ENCODE results near the gene ZC3H18.
"Not testable (repeated sequence)": the region's sequence is repeated elsewhere in the genome, so short reads cannot be mapped to it uniquely, and the experiment has no call there.

ZC3H18 gene

DNA sequence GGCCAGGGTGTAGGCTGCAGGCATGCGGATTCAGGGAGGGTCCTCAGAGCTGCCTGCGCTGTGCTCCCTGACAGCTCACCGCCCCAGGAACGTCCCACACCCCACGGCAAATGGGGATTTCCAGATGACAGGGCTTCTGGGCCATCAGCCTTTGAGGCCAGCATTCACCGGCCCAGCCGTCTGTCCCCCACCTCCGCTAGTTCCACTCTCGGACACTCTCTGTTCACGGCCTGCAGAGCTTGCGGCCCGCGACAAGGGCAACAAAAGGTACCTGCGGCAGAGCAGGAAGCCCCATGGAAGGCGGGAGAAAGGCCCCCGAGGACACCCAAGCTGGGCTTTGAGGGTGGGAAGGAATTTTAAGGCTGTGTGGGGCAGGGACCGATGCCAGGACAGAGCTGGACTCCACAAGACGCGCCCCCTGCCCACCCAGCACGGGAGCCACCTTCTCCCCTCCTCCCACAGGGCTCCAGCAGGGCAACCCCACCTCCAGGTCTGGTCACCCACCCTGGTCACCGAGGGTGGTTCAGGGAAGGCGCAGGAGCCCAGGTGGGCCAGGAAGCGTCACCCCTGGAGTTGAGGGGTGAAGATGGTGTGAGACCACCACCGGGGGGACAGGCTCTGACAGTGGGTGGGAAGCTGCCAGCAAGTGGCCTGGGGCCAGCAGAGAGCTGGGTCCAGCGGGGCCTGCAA lies 86.2 kb downstream of the ZC3H18 start:
- no peak for DNase-seq

GRCh38 chr16:88657371-88657770 lies 87.2 kb downstream of the ZC3H18 start:
- no peak for DNase-seq

GRCh38 chr16:88658714-88659113 lies 88.5 kb downstream of the ZC3H18 start:
- no peak for DNase-seq

DNA sequence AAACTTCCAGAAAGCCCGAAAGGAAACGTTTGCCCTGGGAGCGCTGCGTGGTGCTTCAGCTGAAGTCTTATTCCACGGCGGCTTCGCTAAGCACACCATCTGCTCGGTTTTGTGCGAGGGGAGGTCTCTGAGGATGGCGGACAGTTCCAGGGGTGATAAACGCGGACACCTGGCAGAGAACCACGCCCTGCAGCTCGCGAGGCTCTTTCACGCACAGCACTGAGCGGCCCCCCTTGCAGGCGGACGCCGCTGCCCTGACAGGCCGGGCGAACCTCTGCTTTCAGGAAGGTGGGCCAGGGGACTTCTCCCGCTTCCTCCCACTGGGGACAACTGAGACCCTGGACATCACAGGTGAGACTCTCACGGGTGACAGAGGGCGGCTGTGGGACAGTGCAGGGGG lies 89.0 kb downstream of the ZC3H18 start:
- DNase-seq: no peak

- no peak for DNase-seq
Measured at GRCh38 chr16:88661468-88661867, 91.3 kb downstream of the ZC3H18 start.

DNA sequence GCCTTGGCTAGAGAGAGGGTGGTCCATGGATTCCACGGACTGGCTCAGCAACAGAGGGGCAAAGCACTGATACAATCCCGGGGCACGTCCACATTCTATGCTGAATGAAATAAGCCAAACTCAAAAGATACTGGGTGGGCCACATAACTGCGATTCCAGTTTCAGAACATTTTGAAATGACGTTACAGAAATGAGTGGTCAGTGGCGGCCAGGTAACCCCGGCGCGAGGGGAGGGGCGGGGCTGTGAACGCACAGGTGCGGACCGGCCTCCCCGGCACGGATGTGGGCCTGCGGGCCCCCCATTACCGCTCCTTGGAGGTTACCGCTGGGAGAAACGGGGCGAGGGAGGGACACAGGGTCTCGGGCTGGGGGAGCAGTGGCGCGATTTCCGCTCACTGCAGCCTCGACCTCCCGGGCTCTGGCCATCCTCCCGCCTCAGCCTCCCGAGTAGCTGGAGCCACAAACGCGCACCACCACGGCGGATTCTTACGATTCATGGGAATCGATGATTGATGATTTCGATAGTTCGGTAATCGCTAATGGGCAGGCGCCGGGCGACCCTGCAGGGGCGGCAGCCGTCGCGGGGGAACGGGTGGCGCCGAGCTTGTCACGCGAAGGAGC lies 92.1 kb downstream of the ZC3H18 start:
- no peak for DNase-seq

DNA sequence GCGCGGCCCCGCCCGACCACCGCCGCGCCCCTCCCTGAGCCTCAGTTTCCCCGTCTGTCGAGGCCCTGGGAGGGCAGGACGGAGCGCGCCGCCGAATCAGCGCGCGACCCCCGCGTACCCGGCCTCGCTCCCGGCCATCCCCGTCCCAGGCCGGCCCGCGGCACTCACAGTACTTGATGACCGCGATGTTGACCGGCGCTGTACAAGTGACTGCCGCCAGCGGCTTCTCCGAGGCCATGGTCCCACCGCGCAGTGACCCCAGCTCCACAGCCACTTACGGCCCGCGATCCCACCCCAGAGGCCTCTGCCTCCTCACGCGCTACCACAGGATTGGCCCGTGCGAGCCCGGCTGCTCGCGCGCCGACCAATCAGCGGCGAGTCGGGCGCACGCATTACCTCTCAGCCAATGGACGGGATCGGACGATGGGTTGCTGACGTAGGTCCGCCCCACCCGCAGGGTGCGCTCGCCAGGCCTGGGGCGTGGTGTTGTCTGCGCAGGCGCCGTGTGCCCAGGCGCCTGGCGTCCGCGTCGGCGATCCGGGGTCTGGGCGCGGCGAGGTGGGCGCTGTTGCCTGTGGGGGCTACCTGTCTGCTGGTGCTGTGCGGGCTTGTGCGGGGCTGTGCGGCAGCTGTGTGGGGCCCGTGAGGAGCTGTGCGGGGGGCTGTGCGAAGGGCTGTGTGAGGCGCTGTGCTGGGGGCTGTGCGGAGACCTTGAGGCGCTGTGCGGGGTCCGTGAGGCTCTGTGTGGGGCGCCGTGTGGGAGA lies 92.8 kb downstream of the ZC3H18 start, which contains the start of gene MVD:
TSS of gene MVD (minus strand) at position 249 of the 764 bp plus-strand sequence. CDS start at position 238, 11 bp downstream.
- DNase-seq: peak; percentile 71

GRCh38 chr16:88665148-88665547 lies 94.9 kb downstream of the ZC3H18 start:
- DNase-seq: no peak

DNA sequence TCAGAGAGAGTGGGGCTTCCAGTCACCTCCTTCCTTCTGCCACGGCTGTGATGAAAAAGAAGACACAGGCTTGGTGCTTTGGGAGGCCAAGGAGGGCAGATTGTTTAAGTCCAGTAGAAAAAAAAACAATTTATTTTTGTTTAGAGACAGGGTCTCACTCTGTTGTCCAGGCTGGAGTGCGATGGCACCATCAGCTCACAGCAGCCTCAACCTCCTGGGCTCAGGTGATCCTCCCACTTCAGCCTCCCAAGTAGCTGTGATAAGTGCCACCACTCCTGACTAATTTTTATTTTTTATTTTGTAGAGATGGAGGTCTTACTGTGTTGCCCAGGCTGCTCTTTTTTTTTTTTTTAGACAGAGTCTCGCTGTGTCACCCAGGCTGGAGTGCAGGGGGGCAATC lies 95.4 kb downstream of the ZC3H18 start:
- no peak for DNase-seq

GRCh38 chr16:88667461-88667860 lies 97.3 kb downstream of the ZC3H18 start:
- no peak for DNase-seq

GRCh38 chr16:88669493-88669892 lies 99.3 kb downstream of the ZC3H18 start:
- not testable (repeated sequence) for DNase-seq

DNA sequence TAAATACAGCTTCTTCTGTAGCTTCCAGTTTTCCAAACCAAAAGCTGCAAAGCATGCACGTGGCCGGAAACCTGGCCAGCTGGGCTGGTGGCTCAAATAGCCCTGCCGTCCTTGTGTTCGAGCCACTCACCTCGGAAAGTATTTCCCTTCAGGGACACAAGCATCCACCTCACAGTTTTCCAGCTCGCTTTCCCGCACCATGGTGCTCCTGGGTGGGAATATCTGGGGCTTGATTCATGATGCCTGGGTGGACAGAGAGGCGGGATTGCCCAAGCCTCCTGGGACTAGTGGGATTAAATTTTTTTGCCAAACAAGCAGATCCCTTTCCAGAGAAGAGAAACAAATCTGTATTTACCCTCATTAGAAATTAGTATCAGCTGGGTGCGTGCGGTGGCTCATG lies 99.8 kb downstream of the ZC3H18 start:
- no peak for DNase-seq

DNA sequence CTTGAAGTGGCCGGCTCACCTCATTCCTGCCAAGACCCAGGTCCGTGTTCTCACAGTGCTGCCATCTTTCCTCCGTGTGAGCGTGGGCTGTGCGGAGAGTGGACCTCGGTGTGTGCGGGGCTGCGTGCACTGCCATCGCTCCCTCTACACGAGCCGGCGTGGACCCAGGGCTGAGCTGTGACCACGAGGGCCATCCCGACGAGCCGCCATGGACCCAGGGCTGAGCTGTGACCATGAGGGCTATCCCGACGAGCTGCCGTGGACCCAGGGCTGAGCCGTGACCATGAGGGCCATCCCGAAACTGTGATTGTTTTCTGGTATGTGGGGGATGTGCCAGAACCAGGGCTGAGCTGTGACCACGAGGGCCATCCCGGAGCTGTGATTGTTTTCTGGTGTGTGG lies 101.6 kb downstream of the ZC3H18 start:
- no peak for DNase-seq

DNA sequence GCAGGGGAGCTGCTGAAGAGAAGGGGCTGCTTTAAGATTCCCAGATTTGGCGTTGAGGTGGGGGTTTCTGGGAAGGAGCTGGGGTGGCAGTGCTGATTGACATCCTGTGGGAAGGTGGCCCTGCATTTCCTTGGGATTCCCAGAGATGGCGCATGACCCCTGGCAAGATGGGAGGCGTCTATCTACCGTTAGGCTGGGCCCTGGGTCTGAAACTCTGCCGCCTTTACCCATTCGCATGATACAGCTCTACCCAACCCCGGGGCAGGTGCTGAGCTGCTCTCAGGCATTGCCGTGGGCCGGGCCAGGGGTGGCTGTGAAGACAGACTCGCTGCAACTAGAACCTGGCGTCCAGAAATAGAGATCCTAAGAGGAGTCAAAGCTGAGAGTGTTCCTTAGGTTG lies 102.6 kb downstream of the ZC3H18 start:
- no peak for DNase-seq

GRCh38 chr16:88673716-88674379 lies 103.6 kb downstream of the ZC3H18 start:
- no peak for DNase-seq

- no peak for DNase-seq
Measured at GRCh38 chr16:88676502-88677242, 106.5 kb downstream of the ZC3H18 start.

- no peak for DNase-seq
Measured at GRCh38 chr16:88677721-88678120, 107.5 kb downstream of the ZC3H18 start.

- no peak for DNase-seq
Measured at GRCh38 chr16:88678224-88678979, 108.2 kb downstream of the ZC3H18 start.

- DNase-seq: no peak
Measured at GRCh38 chr16:88680554-88681083, 110.4 kb downstream of the ZC3H18 start.

DNA sequence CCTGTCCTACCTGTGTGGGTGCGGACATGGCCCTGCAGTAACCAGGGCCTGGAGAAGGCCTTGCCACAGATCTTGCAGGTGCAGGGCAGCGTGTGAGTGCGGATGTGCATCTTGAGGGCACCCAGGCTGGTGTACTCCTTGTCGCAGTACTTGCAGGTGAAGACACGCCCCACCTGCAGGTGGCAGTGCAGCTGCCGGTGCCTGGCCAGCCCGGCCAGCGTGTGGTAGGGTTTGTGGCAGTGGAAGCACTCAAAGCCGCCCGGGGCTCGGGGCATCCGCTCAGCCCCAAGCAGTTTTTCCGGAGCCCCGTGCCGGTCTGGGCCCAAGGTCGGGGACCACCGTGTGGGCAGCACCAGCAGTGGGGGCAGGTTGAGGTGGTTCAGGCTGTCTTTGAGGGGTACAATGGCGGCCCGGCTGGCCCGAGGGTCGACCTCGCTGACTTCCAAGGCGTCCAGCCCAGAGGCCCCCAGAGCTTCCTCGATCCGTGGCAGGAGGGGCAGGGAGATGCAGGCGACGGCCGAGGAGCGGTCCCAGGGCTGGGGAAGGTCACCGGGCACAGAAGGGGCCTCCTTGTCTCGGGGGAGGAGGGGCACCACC lies 111.0 kb downstream of the ZC3H18 start:
- DNase-seq: no peak
